ENCODE measurements around the gene PTPRD.

Gene PTPRD

DNA sequence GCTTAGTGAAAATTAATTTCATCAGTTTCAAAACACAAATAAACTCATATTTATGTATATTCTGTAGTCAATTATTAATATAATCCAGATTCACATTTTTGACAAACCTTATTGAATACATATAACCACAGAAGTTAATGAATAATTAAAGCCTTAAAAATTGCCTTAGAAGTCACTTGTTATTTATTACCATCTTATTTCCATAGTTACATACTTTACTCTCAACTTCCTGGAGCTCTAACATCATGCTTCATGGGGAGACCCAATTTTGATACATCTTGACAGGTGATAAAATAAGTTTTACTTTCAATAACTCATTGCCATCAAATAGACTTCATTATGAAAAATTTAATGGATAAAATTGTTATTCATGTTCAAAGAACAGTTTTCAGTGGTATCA, 1038.7 kb downstream of the PTPRD start:
- no peak overlapping the region for H3K4me3 ChIP-seq (ENCODE audit: low read depth, low read length)
- TF ChIP-seq, protein P1, sequence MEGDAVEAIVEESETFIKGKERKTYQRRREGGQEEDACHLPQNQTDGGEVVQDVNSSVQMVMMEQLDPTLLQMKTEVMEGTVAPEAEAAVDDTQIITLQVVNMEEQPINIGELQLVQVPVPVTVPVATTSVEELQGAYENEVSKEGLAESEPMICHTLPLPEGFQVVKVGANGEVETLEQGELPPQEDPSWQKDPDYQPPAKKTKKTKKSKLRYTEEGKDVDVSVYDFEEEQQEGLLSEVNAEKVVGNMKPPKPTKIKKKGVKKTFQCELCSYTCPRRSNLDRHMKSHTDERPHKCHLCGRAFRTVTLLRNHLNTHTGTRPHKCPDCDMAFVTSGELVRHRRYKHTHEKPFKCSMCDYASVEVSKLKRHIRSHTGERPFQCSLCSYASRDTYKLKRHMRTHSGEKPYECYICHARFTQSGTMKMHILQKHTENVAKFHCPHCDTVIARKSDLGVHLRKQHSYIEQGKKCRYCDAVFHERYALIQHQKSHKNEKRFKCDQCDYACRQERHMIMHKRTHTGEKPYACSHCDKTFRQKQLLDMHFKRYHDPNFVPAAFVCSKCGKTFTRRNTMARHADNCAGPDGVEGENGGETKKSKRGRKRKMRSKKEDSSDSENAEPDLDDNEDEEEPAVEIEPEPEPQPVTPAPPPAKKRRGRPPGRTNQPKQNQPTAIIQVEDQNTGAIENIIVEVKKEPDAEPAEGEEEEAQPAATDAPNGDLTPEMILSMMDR (IDR thresholded peaks at IDR 0.05; ENCODE audit: low read depth, low read length): no peak

DNA sequence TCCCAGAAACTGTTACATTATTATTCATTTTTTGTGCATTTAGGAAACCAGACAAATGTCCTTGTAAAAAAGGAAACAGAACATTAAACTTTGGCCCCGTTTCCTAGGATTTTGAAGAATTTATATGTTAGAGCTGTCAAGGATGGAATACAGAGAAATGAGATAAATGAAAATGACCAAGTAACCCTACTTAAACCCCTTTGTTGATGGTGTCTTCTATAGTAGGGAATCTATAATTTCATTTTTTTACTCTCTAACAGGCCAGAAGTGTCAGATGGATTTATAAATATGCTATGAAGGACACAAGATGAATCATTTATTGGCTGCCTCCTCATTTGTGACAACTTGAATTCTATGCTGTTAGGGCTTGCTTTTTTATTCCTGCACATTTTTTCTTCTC, 1047.1 kb downstream of the PTPRD start:
- H3K4me3 ChIP-seq (ENCODE audit: low read depth, low read length): no peak overlapping the region
- TF ChIP-seq, protein P1 (IDR thresholded peaks at IDR 0.05; ENCODE audit: low read depth, low read length): no peak

- no peak overlapping the region for H3K4me3 ChIP-seq (ENCODE audit: low read depth, low read length)
- TF ChIP-seq, protein P1 (IDR thresholded peaks at IDR 0.05; ENCODE audit: low read depth, low read length): no peak
Measured at GRCh38 chr9:9563817-9564216, 1049.0 kb downstream of the PTPRD start.

DNA sequence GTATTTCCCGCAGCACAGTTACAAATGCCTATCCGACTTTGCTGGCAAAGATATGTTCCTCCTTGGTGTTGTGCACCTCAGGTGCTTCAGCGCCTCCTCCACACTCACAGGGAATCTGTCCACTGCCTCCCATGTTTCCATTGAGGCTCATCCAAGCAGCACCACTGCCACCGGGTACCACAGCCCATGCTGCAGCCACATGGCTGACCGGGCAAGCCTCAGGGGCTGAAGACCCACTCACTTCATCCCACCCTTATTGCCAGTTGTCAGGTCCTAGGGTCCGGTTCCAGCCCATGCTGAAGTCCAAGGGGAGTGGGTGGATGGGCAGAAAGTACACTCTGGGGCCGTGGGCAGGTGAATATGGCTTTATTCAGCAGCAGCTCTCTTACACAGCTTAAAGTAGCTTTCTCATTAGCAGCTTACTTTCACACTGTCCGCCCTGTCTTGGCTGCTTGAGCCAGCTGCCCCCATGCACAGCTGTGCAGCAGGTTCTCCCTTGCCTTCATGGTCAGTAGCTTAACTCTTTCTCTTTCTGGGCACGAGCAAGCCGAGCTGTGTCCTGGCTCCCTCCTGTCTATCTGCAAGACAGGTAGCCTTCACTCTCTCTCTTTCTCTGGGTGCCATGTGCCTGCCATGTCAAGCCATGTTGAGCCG, 1052.3 kb downstream of the PTPRD start:
- no peak overlapping the region for H3K4me3 ChIP-seq (ENCODE audit: low read depth, low read length)
- TF ChIP-seq, protein P1 (IDR thresholded peaks at IDR 0.05; ENCODE audit: low read depth, low read length): no peak

DNA sequence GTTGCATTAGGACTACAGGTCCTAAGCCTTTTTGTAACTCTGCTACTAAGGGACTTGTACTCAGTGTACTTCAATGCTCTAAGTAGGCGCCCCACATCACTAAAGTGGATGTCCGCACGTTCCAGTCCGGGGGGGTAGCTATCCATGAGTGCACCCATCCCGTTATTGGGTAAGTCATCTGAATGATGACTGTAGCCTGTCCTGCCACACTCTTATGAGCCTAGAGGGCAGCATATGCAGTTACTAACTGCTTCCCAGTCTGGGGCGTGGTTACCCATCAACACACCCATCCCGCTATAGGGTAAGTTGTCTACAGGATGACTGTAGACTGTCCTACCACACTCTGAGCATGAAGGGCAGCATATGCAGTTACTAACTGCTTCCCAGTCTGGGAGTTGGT, 1053.9 kb downstream of the PTPRD start:
- TF ChIP-seq, protein P1 (IDR thresholded peaks at IDR 0.05; ENCODE audit: low read depth, low read length): no peak
- H3K4me3 ChIP-seq (ENCODE audit: low read depth, low read length): no peak overlapping the region

DNA sequence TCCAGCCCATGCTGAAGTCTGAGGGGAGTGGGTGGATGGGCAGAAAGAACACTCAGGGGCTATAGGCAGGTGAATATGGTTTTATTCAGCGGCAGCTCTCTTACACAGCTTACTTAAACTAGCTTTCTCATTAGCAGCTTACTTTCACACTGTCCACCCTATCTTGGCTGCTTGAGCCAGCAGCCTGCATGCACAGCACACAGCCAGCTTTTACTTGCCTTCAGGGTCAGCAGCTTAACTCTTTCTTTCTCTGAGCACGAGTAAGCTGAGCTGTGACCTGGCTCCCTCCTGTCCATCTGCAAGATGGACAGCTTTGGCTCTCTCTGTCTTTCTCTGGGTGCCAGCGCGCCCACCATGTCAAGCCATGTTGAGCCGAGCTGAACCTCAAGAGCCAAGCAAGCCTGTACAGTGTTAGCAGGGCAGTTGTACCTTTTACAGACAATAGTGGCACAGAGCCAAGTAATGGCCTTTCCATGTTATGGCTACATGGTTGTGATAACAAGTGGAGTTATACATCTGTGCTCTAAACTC, 1054.9 kb downstream of the PTPRD start:
- H3K4me3 ChIP-seq (ENCODE audit: low read depth, low read length): no peak overlapping the region
- TF ChIP-seq, protein P1 (IDR thresholded peaks at IDR 0.05; ENCODE audit: low read depth, low read length): no peak

GRCh38 chr9:9556865-9557803, 1055.7 kb downstream of the PTPRD start:
- TF ChIP-seq, protein P1 (IDR thresholded peaks at IDR 0.05; ENCODE audit: low read depth, low read length): no peak
- H3K4me3 ChIP-seq (ENCODE audit: low read depth, low read length): no peak overlapping the region
